Pancreas (tissue), 10 donors: ENCODE measurements around the gene WDCP. TPM values are rescaled to one million over a fixed set of nuclear protein-coding genes. Genes with fewer than 3 reads are reported as not detected.

ENCODE experiments used
- ATAC-seq, 4 donors: fragments of 200-7000 bp; cut with Tn5 transposase; one replicate each; pipeline versions ENCODE4 v1.8.0 to v1.9.1; 2020; ENCODE audit warnings: mild to moderate bottlenecking in 4 of 4, moderate library complexity in 4 of 4
- DNase-seq, 6 donors: peaks; one replicate each; pipeline ENCODE4 v3.0.0-alpha.2; 2020
- FAIRE-seq: peaks from 2 replicates; lab custom pipeline; 2012; peaks lifted over from hg19 to GRCh38; lab: Jason Lieb, UNC
- H3K27ac ChIP-seq, 4 donors: fragments of 200-600 bp; sonication (generic); 1 replicate in 3 of 4; 2 replicates in 1 of 4; pipeline versions ENCODE4 v1.5.0 to v1.8.0; 2020
- H3K27me3 ChIP-seq, 4 donors: fragments of 200-600 bp; one replicate each; pipeline ENCODE4 v1.8.0; 2021
- H3K36me3 ChIP-seq, 3 donors: fragments of 200-600 bp; sonication (generic) in 1 of 3; one replicate each; pipeline versions ENCODE4 v1.5.0 to v1.8.0; 2020 to 2021
- H3K4me1 ChIP-seq, 3 donors: fragments of 200-600 bp; one replicate each; pipeline ENCODE4 v1.8.0; 2021
- H3K4me3 ChIP-seq, 4 donors: fragments of 200-600 bp; sonication (generic) in 2 of 4; one replicate each; pipeline versions ENCODE4 v1.5.0 to v1.8.0; 2020 to 2021
- H3K9me3 ChIP-seq, 4 donors: fragments of 200-600 bp; one replicate each; pipeline ENCODE4 v1.8.0; 2021
- WGBS, 2 donors: extraction: QIAGEN DNeasy Blood & Tissue Kit; methylation state at CpG; one replicate each; pipeline ENCODE4 v1.1.7; 2013; 5-methylcytosine and 5-hydroxymethylcytosine counted together
- intact Hi-C, 3 donors: fragments of 100-400 bp; cut with DNase I; formaldehyde crosslinking; loops; one replicate each; pipeline versions ENCODE4 v1.11.1 to v1.14.2; 2022
- polyA plus RNA-seq, 2 donors: library from polyadenylated mRNA; stranded (reverse); fragments of 200-250 nt; gene quantifications; one replicate each; pipeline ENCODE4 v1.2.3, GENCODE V29; 2013
- total RNA-seq, 6 donors: library from RNA; stranded (reverse); fragmentation: NEBNext Ultra II Directional in 4 of 6; extraction: Animal tissue kit (Norgen Biotek cat#: 25700) in 4 of 6; gene quantifications; one replicate each; pipeline versions ENCODE4 v1.2.1 to v1.2.4, GENCODE V29; 2021 to 2023
- TF ChIP-seq, protein P1 (sequence below), 4 donors: fragments of 200-600 bp; sonication (generic) in 3 of 4; IDR thresholded peaks; one replicate each; pipeline versions ENCODE4 v1.5.0 to v1.8.0; 2021; ENCODE audit warnings: antibody characterized with exemption in 4 of 4
- donor health status: healthy with polysubstance abuse.
- donor health status: DM: no; HTN: no; CAD: no; lungs with moderate emphysema.
- donor health status: DM: no; HTN: no; CAD: no.
- donor health status: control.
- donor health status: control.
- donor health status: Bipolar disorder and iron deficiency.
- donor health status: DM: yes; HTN: yes; CAD: no.
- donor health status: DM: no; HTN: no; CAD: no.
- donor health status: DM: no; HTN: no; CAD: no.
- donor health status: DM: yes; HTN: yes; CAD: no.

WDCP gene
- total and polyA plus RNA-seq, 8 donors, result 0.84 to 8.5 (median 2.8) TPM

- TF ChIP-seq, protein P1, sequence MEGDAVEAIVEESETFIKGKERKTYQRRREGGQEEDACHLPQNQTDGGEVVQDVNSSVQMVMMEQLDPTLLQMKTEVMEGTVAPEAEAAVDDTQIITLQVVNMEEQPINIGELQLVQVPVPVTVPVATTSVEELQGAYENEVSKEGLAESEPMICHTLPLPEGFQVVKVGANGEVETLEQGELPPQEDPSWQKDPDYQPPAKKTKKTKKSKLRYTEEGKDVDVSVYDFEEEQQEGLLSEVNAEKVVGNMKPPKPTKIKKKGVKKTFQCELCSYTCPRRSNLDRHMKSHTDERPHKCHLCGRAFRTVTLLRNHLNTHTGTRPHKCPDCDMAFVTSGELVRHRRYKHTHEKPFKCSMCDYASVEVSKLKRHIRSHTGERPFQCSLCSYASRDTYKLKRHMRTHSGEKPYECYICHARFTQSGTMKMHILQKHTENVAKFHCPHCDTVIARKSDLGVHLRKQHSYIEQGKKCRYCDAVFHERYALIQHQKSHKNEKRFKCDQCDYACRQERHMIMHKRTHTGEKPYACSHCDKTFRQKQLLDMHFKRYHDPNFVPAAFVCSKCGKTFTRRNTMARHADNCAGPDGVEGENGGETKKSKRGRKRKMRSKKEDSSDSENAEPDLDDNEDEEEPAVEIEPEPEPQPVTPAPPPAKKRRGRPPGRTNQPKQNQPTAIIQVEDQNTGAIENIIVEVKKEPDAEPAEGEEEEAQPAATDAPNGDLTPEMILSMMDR (IDR thresholded peaks at IDR 0.05), result no peak
- FAIRE-seq, result no peak
- intact Hi-C loops, result no loop called here
Observed at GRCh38 chr2:24086241-24086640, 39.0 kb upstream of the WDCP start.

DNA sequence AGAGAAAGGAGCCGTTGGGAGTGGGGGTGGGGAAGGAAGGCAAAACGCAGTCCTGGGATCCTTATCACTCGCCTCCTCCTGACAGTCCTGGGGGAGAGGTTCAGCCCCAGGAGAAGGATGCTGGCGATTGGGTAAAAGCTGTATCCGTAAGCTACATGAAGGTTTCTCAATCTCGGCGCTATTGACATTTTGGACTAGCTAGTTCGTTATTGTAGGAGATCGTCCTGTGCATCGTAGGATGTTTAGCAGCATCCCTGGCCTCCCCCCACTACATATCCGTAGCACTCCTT, 38.0 kb upstream of the WDCP start:
- Histone ChIP-seq H3K27ac (peak overlapping the region; percentile 80 to 93 (median 82)), H3K27me3 (no peaks in the 10 kb centered on the region), H3K4me3 (peak overlapping the region; percentile 26 to 69 (median 57)), H3K4me1 (peaks cover 0 to 9% (median 4%) of the 10 kb centered on the region in 3 donors), H3K9me3 (no peaks in the 10 kb centered on the region), H3K36me3 (peaks cover 0 to 7% (median 0%) of the 10 kb centered on the region in 3 donors)
- no peak for FAIRE-seq
- TF ChIP-seq, protein P1 (IDR thresholded peaks at IDR 0.05), result no peak
- 6 to 12% methylated on average over 11 of the region's 11 CpGs for WGBS, 2 donors
- no peak for DNase-seq
- intact Hi-C loops, result no loop called here
- peak in 1 of 4 donors; percentile 0 for ATAC-seq

More at GRCh38 chr2:24086241-24086640, 39.0 kb upstream of the WDCP start:
- H3K4me1 ChIP-seq, result peaks cover 0 to 9% (median 4%) of the 10 kb centered on the region in 3 donors
- ATAC-seq (no peak), DNase-seq (no peak)
- no peak overlapping the region for H3K4me3 ChIP-seq
- H3K36me3 ChIP-seq, result no peaks in the 10 kb centered on the region
- H3K27ac ChIP-seq, result no peak overlapping the region
- H3K9me3 ChIP-seq, result no peaks in the 10 kb centered on the region
- 71 to 82% methylated on average over 1 of the region's 1 CpG for WGBS, 2 donors
- H3K27me3 ChIP-seq, result no peaks in the 10 kb centered on the region

GRCh38 chr2:24084386-24085199, 37.4 kb upstream of the WDCP start, which contains the start of gene TP53I3:
Gene TP53I3 (minus strand): TSS chr2:24084834. CDS start chr2:24084326, 508 bp downstream.
- peaks cover 0 to 9% (median 4%) of the 10 kb centered on the region in 3 donors for H3K4me1 ChIP-seq
- H3K9me3 ChIP-seq, result no peaks in the 10 kb centered on the region
- ATAC-seq (peak; percentile 92 to 98 (median 92)), DNase-seq (peak; percentile 88 to 98 (median 93)), FAIRE-seq (no peak)
- H3K27ac ChIP-seq, result peak within 1 kb of the TSS; percentile 80 to 93 (median 82)
- intact Hi-C loops, result no loop called here
- H3K27me3 ChIP-seq, result no peaks in the 10 kb centered on the region
- TF ChIP-seq, protein P1 (IDR thresholded peaks at IDR 0.05), result peak; percentile 96 to 99 (median 98)
- H3K4me3 ChIP-seq, result peak within 1 kb of the TSS; percentile 26 to 69 (median 57)
- peaks cover 0 to 9% (median 0%) of the 10 kb centered on the region in 3 donors for H3K36me3 ChIP-seq
- WGBS, 2 donors, result 0% methylated on average over 39 to 44 of the region's 44 CpGs

GRCh38 chr2:24083567-24084385, 36.6 kb upstream of the WDCP start:
- DNase-seq, result peak in 3 of 6 donors; percentile 78 to 95 (median 83)
- 3% methylated on average over 30 of the region's 30 CpGs for WGBS, 2 donors
- H3K27me3 ChIP-seq, result no peaks in the 10 kb centered on the region
- peaks cover 0 to 16% (median 0%) of the 10 kb centered on the region in 3 donors for H3K36me3 ChIP-seq
- H3K27ac ChIP-seq, result peak overlapping the region; percentile 80 to 93 (median 82)
- H3K4me1 ChIP-seq, result peaks cover 0 to 9% (median 4%) of the 10 kb centered on the region in 3 donors
- FAIRE-seq, result no peak
- peak; percentile 66 to 79 (median 74) for ATAC-seq
- intact Hi-C loops, result no loop called here
- H3K4me3 ChIP-seq, result peak overlapping the region; percentile 26 to 69 (median 57)
- TF ChIP-seq, protein P1 (IDR thresholded peaks at IDR 0.05), result no peak
- H3K9me3 ChIP-seq, result no peaks in the 10 kb centered on the region
